Endometrial microvascular endothelial cells (primary cell): ENCODE data around the gene TNK2. TPM values are rescaled to one million over a fixed set of nuclear protein-coding genes. Genes with fewer than 3 reads are reported as not detected.

Experiments
- in situ Hi-C: cut with HindIII; loops from 2 replicates; pipeline ENCODE4 v1.10.0; 2017; ENCODE audit warnings: low sequenced_read_pairs, low pct_unique_long_range_greater_than_20kb; ENCODE audit errors: inconsistent ontology term
- total RNA-seq: library from RNA; depleted of rRNA; stranded (reverse); fragments of >200 nt; gene quantifications from one replicate; pipeline ENCODE4 v1.2.3, GENCODE V29; 2015; ENCODE audit errors: inconsistent ontology term

The TNK2 gene
- total RNA-seq, 1 donor from 2014 or later: 10.6 TPM

DNA sequence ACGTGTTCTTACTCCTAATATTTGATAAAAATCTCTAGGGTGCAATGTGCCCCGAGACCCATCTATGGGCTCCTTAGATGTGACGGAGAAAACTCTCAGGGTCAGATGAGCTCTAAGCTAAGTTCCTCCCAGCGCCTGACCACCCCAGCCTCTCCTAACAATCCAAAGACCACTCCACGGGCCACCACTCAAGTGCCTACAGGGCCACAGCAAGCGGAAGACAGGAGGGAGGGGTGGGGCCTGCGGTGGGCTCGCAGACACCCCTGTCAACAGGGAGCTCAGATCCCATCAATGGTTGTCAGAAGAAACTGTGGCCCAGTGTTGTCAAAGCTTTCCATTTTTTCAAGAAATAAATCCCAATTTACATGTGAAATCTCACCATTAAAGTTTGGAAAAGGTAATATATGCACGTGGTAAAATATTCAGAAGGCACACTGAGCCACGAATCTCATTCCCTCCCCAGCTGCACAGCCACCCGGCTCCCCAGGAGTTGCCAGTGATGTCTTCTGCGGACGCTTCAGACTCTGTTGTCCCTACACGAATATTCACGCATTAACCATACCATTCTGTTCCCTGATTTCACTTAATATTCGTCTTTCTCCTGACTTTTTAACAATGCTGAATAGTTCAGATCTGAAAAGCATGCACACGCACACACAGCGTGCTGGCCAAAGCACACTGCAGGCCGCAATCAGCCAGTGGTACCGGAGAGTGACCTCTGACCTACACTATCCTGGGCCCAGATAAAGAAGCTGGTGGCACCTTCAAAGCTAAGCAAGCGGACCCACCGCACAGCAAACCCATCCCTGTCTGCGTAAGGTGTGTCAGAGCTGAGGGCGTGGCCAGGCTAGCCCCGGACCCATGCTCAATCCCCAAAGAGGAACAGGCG is 19.1 kb downstream of the TNK2 start:
- in situ Hi-C loops: no loop called here

DNA sequence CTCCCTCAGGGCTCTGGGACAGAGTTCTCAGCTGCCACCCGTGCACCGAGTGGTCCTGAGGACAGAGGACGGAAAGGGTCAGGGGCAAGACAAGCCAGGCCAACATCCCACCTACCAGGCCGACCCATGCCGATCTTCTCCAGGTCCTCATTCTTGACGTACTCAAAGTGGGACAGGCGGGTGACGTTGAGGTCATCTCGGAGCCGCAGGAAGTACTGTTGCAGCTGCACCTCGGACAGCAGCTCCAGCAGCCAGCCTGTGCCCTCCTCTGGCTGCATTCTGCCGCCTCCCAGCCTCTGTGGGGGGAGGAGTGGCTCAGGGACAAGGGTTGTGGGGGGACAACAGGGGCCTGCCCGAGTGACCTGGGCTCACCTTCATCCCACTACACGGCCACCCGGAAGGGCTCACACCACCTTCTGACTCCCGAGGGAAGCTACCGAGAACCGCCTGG is 20.0 kb downstream of the TNK2 start:
- in situ Hi-C loops: no loop called here

DNA sequence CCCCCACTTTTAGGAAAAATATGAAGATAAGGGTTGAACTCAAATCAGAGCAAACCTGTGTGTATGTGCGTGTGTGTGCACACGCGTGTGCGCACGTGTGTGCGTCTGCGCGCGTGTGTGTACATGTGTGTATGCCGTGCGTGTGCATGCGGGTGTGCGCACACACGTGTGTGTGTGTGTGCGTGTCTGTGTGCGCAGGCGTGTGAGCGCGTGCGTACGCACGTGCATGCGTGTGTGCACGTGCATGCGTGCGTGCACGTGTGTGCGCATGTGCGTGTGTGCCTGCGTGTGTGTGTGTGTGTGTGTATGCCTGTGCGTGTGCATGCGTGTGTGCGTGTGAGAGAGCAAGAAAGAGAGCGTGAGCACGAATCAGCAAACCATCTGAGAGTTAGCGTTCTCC is 20.7 kb downstream of the TNK2 start:
- in situ Hi-C loops: no loop called here

DNA sequence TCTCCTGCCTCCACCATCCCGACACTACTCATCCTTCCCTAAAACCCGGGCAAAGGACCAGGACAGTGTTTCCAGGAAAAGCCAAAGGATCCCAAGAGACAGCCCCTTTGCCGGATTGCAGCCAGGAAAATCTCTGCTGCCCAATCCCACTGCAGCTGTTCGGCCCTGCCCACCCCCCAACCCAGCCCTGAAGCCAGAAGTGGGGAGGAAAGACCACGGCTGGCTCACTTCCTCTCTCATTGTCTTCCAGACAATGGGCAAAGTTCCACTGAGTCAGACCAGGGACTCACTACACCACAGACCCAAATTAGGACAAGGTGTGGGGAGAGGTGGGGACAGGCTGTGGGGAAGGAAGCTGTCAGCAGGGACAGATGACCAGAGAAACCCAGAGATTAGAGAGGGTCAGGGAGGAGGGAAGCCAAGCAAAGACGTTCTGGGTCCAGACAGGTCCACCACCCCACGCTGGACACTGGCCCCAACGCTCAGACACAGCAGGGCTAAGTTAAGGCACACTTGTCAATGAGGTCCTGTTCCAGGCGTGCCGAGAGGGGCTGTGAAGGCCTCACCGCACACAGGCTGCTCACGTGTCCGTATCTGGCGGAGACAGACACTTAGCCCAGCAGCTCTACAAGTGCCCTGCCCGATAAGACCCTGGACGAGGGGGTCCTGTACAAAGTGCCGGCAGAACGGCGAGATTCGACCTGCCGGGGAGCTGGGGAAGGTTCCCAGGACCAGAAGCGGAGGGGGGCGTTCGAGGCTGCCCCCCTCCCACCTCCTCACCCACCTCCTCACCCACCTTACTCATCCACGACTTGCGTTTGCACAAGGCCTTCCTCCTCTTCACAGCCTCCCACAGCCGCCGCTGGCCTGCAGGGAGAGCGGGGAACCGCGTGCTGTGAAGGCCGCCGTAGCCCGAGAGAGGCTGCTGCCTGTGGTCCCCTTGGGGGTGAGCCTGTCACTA is 21.9 kb downstream of the TNK2 start:
- in situ Hi-C loops: no loop called here

DNA sequence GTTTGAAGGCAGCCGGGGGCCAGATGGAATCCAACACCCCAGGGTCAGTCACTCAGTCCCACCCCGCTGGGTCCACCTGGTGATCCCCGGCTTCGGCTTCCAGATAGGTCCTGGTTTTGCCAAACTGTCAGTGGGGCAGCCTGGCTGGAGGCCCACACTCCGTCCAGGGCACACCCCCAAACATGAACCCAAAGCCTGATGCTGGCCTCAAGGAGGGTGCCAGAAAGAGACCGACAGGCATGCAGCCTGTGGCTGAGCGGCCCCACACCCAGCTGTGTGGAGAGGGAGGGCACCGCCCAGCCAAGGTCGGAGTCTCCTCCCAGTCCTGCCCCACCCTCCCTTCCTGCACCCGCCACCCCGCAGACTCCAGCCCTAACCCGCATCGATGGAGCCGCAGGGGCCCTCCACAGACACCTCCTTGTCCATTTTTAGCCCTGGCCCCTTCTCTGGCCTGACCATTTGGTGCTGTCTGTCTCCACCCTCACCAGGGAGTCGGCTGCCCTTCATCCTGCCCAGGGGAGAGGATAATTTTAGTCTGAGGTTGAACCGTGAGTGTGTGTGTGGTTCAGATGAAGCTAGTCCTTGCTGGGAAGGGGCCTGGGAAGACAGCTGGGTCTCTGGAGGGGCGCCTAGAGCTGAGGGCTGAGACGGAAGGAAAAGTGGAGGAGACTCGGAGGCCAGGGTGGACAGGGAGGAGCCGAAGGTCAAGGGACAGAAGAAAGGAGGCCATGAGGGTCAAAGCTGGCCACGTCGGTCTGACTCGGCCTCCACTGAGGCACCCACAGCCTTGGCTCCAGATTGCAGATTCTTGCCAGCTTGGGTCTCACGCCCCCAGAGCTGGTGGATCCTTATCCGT is 23.1 kb downstream of the TNK2 start:
- in situ Hi-C loops: no loop called here

DNA sequence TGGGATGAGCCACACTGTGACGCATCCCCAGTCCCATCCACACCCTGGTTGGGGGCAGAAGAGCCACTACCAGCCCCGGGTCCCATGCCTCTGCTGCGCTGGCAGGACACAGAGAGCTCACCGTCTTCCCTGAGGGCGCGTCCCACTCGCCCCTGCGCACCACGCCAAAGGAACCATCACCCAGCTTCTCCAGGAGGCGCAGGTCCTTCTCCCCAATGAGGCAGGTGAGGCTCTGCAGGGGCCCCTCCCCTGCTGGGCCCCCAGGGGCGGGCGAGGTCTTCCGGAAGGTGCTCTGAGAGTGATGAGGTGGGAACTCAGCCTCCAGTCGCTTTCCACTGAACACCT is 23.7 kb downstream of the TNK2 start:
- in situ Hi-C loops: no loop called here

DNA sequence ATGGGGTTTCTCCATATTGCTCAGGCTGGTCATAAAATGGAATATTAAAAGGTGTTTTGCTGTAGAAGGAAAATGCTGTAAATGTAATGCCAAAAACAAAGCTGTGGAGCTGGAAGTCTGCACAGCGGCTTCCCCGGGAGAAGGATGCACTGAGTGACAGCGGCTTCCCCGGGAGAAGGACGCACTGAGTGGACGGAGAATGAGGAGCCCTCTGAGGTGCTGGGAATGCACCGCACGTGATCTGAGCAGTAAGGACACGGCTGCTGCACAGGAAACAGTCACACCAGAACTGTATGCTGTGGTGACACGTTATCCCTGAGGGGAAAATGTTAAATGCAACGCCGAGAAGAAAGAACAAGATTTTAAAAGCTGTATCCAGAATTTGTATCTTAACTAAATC is 24.6 kb downstream of the TNK2 start:
- in situ Hi-C loops: no loop called here

DNA sequence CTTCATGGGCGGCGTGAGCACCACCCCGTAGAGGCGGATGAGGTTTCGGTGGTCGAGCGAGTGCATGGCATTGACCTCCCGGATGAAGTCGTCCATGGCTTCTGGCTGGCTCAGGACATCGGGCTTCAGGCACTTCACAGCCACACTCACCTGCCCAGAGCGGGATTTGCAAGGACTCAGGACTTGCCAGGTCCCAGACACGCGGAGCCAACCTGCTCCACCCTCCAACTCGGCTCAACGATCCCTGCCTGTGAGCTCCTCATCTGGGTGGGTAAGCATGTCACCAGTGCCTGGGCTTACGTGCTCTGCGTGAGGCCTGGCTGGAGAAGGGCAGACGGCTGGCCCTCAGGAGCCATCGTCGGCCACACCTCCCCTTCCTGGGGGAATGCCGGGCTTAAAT is 25.2 kb downstream of the TNK2 start:
- in situ Hi-C loops: no loop called here

DNA sequence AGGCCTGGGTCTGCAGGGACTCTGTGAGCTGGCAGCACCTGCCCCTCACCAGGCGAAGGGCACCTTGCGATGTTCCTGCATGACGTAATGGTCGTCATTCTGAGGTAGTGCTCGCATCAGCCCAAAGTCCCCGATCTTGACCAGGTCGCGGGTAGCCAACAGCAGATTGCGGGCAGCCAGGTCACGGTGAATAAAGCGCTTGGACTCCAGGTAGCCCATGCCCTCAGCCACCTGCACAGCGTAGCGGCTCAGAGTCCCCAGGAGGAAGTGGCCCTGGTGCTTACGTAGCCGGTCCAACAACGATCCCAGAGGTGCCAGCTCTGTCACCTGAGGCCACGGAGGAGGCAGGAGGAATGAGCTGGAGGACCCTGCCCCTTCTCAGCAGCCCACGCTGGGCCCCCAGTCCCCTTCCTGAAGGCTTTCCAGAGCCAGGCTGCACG is 26.3 kb downstream of the TNK2 start:
- in situ Hi-C loops: no loop called here

DNA sequence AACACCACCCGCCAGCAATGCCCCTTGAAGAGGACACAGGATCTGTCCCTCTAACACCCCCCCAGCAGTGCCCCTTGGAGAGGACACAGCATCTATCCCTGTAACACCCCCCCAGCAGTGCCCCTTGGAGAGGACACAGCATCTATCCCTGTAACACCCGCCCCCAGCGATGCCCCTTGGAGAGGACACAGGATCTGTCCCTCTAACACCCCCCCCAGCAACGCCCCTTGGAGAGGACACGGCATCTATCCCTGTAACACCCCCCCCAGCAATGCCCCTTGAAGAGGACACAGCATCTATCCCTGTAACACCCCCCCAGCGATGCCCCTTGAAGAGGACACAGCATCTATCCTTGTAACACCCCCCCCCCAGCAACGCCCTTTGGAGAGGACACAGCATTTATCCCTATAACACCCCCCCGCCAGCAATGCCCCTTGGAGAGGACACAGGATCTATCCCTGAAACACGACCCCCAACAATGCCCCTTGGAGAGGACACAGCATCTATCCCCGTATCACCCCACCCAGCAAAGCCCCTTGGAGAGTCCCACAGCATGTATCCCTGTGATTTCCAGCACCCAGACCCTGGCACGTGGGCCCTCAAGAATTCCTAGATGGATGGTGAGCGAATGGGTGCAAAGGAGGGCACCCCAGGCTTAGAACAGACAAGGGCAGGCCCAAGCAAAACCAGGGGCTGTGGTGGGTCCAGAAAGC is 26.9 kb downstream of the TNK2 start:
- in situ Hi-C loops: no loop called here

DNA sequence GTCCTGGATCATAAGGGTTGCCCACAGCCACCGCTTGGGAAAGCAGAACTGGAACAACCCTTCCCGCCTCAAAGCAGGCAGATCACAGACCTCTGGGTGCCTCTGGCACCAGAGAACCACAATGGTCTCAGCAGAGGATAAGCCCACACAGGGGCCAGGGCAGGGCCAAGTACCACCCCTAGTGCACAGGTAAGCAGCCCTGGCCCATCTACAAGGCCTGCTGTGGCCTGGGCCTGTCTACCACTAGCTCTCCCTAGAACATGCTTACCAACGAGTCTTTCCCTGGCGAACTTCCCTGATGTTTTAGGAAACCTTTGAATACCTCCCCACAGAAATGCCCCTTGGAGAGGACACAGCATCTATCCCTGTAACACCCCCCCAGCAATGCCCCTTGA is 28.3 kb downstream of the TNK2 start:
- in situ Hi-C loops: no loop called here

DNA sequence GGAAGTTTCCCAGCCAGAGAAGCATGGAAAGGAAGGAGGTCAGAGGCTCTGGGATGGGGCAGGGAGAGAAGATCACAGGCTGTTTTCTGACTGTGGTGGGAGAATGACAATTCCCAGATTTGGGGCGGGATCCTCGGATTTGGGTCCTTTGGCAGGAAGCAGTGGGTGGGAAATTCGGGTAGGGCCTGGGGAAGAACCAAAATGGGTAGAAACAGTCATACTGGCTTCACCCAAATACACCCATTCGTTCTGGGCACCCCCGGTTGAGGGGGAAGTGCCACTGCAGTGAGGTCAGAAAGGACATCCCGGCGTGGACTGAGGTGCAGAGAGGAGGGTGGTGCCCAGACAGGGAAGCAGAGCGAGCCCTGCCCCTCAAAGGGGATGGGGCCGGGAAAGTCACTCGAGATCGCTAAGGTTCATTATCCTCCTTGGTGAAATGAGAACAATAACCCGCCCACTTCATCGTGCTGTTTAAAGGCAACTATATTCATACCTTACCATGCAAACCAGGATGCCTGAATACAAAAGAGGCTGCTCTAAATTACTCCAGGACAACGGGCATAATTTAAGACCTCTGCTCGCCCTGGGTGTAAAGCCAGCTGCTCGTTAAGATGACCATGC is 28.8 kb downstream of the TNK2 start:
- in situ Hi-C loops: no loop called here

DNA sequence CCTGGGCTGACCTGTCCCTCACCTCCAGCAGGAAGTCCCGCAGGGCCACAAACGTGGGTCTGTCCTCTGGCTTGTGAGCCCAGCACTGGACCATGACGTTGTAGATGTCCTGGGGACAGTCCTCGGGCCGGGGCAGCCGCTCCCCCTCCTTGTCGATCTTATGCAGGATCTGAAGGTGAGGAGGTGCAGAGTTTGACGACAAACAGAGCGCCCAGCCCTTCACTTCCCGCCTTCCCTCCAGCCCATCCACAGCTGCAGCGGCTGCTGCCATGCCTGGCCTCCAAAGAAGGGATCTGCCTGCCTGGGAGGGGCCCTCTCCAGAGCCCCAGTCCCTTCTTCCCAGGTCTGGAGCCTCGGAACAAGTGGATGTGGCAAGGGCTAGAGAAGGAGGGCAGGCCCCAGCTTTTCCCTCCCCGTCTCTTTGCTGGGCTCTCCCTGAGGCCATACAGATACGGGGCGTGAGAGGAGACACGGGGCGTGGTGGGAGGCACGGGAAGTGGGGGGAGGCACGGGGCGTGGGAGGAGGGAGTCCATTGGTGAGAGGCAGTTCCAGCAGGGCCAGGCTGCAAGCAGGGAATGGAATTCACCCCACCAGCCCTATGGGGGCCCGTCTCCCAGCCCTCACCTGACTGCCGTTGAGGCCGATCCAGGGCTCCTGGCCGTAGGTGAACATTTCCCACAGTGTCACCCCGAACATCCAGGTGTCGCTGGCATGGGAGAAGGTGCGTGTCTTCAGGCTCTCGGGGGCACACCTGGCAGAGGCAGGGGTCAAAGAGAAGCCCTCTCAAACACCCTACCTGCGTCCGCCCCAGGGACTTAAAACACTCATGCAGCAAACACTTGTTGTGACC is 29.7 kb downstream of the TNK2 start:
- in situ Hi-C loops: no loop called here

DNA sequence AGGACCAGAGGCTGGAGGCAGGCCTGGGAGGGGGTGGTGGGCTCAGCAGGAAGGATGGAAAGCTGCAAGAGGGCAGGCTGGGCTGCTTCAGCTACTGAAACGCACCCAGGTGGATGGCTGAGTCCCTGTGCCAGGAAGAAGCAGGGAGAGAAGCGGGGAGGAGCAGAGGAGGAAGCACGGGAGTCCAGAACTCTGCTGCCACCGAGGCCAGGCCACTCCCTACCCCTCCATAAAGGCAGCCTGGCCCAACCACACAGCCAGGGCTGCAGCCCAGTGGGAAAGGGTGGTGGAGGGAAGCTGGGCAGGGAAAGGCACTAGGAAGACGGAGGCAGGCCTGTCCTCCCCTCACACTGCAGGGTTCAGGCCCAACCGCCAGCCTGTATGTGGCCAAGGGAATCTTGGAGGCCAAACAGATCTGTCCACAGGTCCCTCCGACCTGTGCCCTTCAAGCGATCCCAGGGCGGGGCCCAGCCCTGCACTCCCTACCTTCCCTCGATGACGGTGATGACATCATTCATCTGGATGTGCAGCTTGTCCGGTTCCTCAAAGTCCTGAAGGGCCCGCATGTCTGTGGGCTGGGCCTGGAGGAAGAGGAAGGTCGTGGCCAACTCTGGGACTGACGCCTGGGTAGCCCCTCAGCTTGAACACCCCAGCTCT is 30.5 kb downstream of the TNK2 start:
- in situ Hi-C loops: no loop called here

DNA sequence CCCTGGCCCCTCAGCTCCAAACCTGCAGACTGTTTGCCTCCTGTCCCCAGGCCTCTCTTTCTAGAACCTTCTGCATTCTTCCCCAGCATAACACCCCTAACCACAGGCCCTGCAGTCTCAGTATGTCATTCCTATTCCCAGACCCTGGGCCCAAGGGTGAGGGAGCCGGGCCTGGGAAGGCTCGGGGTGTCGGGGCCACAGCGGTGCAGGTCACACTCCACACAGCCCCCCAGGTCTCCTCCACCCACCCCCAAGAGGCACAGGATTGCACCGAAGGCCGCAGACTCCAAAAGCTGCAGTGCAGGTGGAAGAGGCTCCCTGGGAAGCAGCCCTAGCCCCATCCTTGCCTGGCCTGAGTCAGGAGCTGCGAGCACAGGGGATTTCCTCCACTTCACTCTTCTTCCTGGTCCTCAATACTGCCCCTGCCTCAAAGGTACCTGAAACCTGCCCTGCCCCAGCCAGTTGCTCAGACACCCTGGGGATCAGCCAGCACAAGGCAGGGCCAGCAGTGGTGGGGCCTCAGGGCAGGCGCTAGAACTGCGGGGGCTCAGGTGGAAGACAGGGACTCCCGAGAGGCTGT is 31.1 kb downstream of the TNK2 start:
- in situ Hi-C loops: no loop called here

DNA sequence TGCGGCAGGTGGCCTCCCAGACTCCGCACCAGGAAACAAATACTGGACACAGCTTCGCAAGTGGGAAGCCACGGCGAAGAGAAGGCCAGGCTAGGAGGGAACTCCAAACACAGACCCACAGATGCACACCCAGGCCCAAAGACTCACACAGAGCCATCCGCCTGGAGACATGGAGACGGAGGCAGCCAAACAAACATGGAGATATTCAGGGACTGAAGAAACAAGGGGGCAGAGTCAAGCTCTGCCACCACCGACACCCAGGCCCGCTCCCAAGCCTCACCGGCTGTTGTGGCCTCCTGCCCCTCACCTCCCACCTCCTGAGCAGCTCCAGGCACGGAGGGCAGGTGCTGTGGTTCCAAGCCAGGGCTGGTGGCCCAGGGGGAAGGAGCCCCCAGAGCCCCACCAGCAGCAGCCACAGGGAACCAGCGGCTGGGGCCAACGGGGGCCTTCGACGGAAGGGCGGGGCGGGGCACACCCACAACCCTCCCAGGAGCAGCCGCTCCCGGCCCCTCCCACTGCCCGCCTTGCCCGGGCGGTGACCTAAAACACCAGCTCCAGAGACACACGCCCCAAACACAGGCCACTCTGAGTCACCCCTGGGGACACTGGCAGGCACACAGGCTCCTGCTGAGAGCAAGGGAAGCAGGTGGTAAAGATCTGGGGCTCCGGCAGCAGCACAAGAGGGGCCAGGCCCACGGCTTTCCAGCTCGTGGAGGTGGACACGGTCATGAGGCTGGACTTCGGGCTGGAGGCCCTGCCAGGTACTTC is 31.9 kb downstream of the TNK2 start:
- in situ Hi-C loops: no loop called here
